IMR-90 (cell line): Measurements from ENCODE around the gene NUCB1. TPM values are rescaled to one million over a fixed set of nuclear protein-coding genes. Genes with fewer than 3 reads are reported as not detected.

Experiments
- ATAC-seq: fragments of 200-7000 bp; cut with Tn5 transposase; 2 replicates; pipeline ENCODE4 v1.9.1; 2020; ENCODE audit warnings: low read depth, mild to moderate bottlenecking, moderate library complexity
- BruUV-seq: library from RNA; stranded (reverse); fragments of 400-500 nt; replicated peaks from 2 replicates; lab custom pipeline; 2021; lab: Mats Ljungman, UMichigan
- CTCF ChIA-PET: fragments of 300-600 bp; formaldehyde crosslinking; extraction: SDS; loops from one replicate; lab custom pipeline; 2021; ENCODE audit warnings: antibody characterized with exemption; lab: Yijun Ruan, JAX
- POLR2A ChIA-PET: fragments of 300-600 bp; sonication (Branson Sonifier 250); formaldehyde crosslinking; loops from one replicate; lab custom pipeline; 2022; ENCODE audit warnings: antibody characterized with exemption; ENCODE audit not compliant: unreplicated experiment; lab: Charles Lee
- DNase-seq: peaks from one replicate; pipeline ENCODE4 v3.0.0; 2013
- H2AFZ ChIP-seq: replicated peaks from 2 replicates; pipeline ENCODE3; 2013; ENCODE audit warnings: low read length, mild to moderate bottlenecking; ENCODE audit not compliant: poor library complexity
- H2AK5ac ChIP-seq: 2 replicates; pipeline ENCODE4 v1.6.1; 2013; ENCODE audit warnings: low read depth, low read length, inconsistent platforms
- H2AK9ac ChIP-seq: replicated peaks from 2 replicates; pipeline ENCODE3; 2013; ENCODE audit warnings: mild to moderate bottlenecking, low read depth, low read length, moderate library complexity; ENCODE audit not compliant: poor library complexity
- H2BK120ac ChIP-seq: 2 replicates; pipeline ENCODE4 v1.6.1; 2013; ENCODE audit warnings: low read depth, low read length, inconsistent platforms
- H2BK15ac ChIP-seq: 3 replicates; pipeline ENCODE4 v1.6.1; 2013; ENCODE audit warnings: low read depth, low read length, inconsistent platforms
- H2BK20ac ChIP-seq: 2 replicates; pipeline ENCODE4 v1.6.1; 2013; ENCODE audit warnings: low read depth, mild to moderate bottlenecking, inconsistent platforms, low read length, moderate library complexity
- H2BK5ac ChIP-seq: 2 replicates; pipeline ENCODE4 v1.6.1; 2013; ENCODE audit warnings: mild to moderate bottlenecking, low read depth, low read length, inconsistent platforms; ENCODE audit not compliant: poor library complexity, severe bottlenecking
- H3K14ac ChIP-seq: replicated peaks from 2 replicates; pipeline ENCODE4 v1.6.1; 2013; ENCODE audit warnings: low read depth, low read length, inconsistent platforms
- H3K18ac ChIP-seq: 2 replicates; pipeline ENCODE4 v1.6.1; 2013; ENCODE audit warnings: low read depth, low read length, control low read depth
- H3K23ac ChIP-seq: 2 replicates; pipeline ENCODE4 v1.6.1; 2013; ENCODE audit warnings: low read depth, low read length, inconsistent platforms
- H3K27ac ChIP-seq: 2 replicates; pipeline ENCODE4 v1.5.1; 2013; ENCODE audit warnings: mild to moderate bottlenecking, control low read depth, low read length; ENCODE audit not compliant: insufficient read depth
- H3K27me3 ChIP-seq: 2 replicates; pipeline ENCODE4 v1.6.1; 2013; ENCODE audit warnings: low read length; ENCODE audit not compliant: control insufficient read depth, insufficient read depth
- H3K36me3 ChIP-seq: 2 replicates; pipeline ENCODE4 v1.6.1; 2013; ENCODE audit warnings: low read length, mixed read lengths; ENCODE audit not compliant: control insufficient read depth, insufficient read depth
- H3K4ac ChIP-seq: 2 replicates; pipeline ENCODE4 v1.6.1; 2013; ENCODE audit warnings: low read depth, low read length, inconsistent platforms
- H3K4me1 ChIP-seq: 2 replicates; pipeline ENCODE4 v1.6.1; 2013; ENCODE audit warnings: low read length, mixed read lengths; ENCODE audit not compliant: control insufficient read depth, insufficient read depth
- H3K4me2 ChIP-seq: 2 replicates; pipeline ENCODE4 v1.6.1; 2013; ENCODE audit warnings: low read depth, mild to moderate bottlenecking, control low read depth, low read length, moderate library complexity
- H3K4me3 ChIP-seq: 2 replicates; pipeline ENCODE4 v1.5.1; 2013; ENCODE audit warnings: low read depth, mild to moderate bottlenecking, control low read depth, low read length, moderate library complexity; ENCODE audit not compliant: insufficient read depth
- H3K56ac ChIP-seq: 2 replicates; pipeline ENCODE4 v1.6.1; 2013; ENCODE audit warnings: low read length, inconsistent platforms; ENCODE audit not compliant: insufficient read depth; ENCODE audit errors: extremely low read depth
- H3K79me1 ChIP-seq, 2 experiments: 2 replicates each; pipeline ENCODE4 v1.6.1; 2013; ENCODE audit warnings: low read length in 2 of 2, inconsistent platforms in 1 of 2, low read depth in 1 of 2
- H3K9ac ChIP-seq: 2 replicates; pipeline ENCODE4 v1.6.1; 2013; ENCODE audit warnings: low read depth, low read length, control low read depth
- H3K9me1 ChIP-seq: 2 replicates; pipeline ENCODE4 v1.6.1; 2013; ENCODE audit warnings: low read length, inconsistent platforms; ENCODE audit not compliant: insufficient read depth
- H3K9me3 ChIP-seq: 2 replicates; pipeline ENCODE4 v1.6.1; 2013; ENCODE audit warnings: low read length; ENCODE audit not compliant: control insufficient read depth, insufficient read depth
- H4K20me1 ChIP-seq: 2 replicates; pipeline ENCODE4 v1.6.1; 2013; ENCODE audit warnings: low read length, inconsistent platforms; ENCODE audit not compliant: insufficient read depth
- H4K5ac ChIP-seq: 2 replicates; pipeline ENCODE4 v1.6.1; 2013; ENCODE audit warnings: mild to moderate bottlenecking, low read depth, low read length, control low read depth
- H4K8ac ChIP-seq, 2 experiments: 2 replicates each; pipeline ENCODE4 v1.6.1; 2013; ENCODE audit warnings: low read depth in 2 of 2, low read length in 2 of 2, control low read depth in 1 of 2, inconsistent platforms in 1 of 2
- H4K91ac ChIP-seq: 2 replicates; pipeline ENCODE4 v1.6.1; 2013; ENCODE audit warnings: low read depth, low read length, inconsistent platforms; ENCODE audit not compliant: insufficient read depth
- CEBPB ChIP-seq: IDR thresholded peaks from 2 replicates; pipeline ENCODE4 v1.6.1; 2012; ENCODE audit warnings: low read depth, low read length, improper control_type of control experiment
- FOS ChIP-seq: fragments of 150-350 bp; IDR thresholded peaks from 2 replicates; pipeline ENCODE4 v1.6.1; 2016; ENCODE audit warnings: low read depth, low read length
- MAZ ChIP-seq: IDR thresholded peaks from 2 replicates; pipeline ENCODE4 v1.6.1; 2012; ENCODE audit warnings: low read depth, mild to moderate bottlenecking, low read length, improper control_type of control experiment, moderate library complexity, borderline replicate concordance
- RCOR1 ChIP-seq: IDR thresholded peaks from 2 replicates; pipeline ENCODE4 v1.6.1; 2012; ENCODE audit warnings: mild to moderate bottlenecking, low read length, improper control_type of control experiment; ENCODE audit not compliant: insufficient replicate concordance
- WGBS, 2 experiments: methylation state at CpG; one replicate each; pipeline versions ENCODE4 v1.1.5 to v1.1.7; 2013; ENCODE audit warnings: missing lambda C conversion rate in 2 of 2; ENCODE audit not compliant: insufficient read length in 1 of 2; ENCODE audit errors: extremely low coverage in 2 of 2; 5-methylcytosine and 5-hydroxymethylcytosine counted together
- dilution Hi-C: fragments of 300-500 bp; cut with HindIII; formaldehyde crosslinking; loops from one replicate; pipeline ENCODE4 v1.14.3; 2018; ENCODE audit warnings: low sequenced_read_pairs; ENCODE audit not compliant: unreplicated experiment
- in situ Hi-C: fragments of 300-500 bp; cut with MboI; formaldehyde crosslinking; loops from 3 replicates; pipeline ENCODE4 v1.14.3; 2019; ENCODE audit warnings: low sequenced_read_pairs, inconsistent platforms, mixed read lengths
- intact Hi-C: fragments of 100-400 bp; cut with micrococcal nuclease; formaldehyde crosslinking; loops from 2 replicates; pipeline ENCODE4 v1.10.0; 2022
- polyA plus RNA-seq, 3 experiments: library from polyadenylated mRNA; depleted of rRNA; stranded (reverse); fragments of >200 nt; gene quantifications; 2 replicates each; pipeline ENCODE4 v1.2.3, GENCODE V29; 2012; ENCODE audit warnings: low replicate concordance in 1 of 3
- total RNA-seq: library from RNA; depleted of rRNA; stranded (reverse); fragments of >200 nt; gene quantifications from 2 replicates; pipeline ENCODE4 v1.2.3, GENCODE V29; 2012

Gene NUCB1
- total and polyA plus RNA-seq, 2 of the 4 experiments (the other 2 are of a cell fraction) = 37.3 to 253 TPM

DNA sequence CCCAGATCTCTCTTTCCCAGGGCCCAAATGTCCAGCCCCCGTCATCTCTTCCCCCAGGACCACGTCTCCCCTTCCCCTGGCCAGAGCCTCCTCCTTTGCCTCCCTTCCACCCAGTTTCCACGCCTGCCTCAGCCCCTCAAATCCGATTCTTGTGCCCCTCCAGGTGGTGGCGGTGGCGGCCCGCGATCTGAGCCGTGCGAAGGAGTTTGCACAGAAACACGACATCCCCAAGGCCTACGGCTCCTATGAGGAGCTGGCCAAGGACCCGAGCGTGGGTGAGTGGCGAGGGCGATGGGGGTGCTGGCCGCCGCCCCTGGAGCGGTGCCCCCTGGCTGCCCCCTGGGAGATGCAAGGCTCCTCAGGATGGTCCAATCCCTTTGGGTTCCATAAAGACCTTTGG is 34.7 kb downstream of the NUCB1 start:
- CTCF ChIA-PET = no interaction called here

More for the DNA sequence above, 34.7 kb downstream of the NUCB1 start:
- no peak overlapping the region for H3K9ac ChIP-seq
- no peak overlapping the region for H3K14ac ChIP-seq
- no peaks in the 10 kb centered on the region for H4K20me1 ChIP-seq
- H3K56ac ChIP-seq = no peak overlapping the region
- DNase-seq (no peak), ATAC-seq (no peak)
- H2AFZ ChIP-seq = no peak overlapping the region
- no peak overlapping the region for H4K5ac ChIP-seq
- no peak overlapping the region for H2AK9ac ChIP-seq
- no peak overlapping the region for H2BK20ac ChIP-seq
- no peak overlapping the region for H2BK120ac ChIP-seq
- POLR2A ChIA-PET = no interaction called here
- 90% methylated on average over 15 of the region's 19 CpGs; no CpG with 5 or more reads in 1 of the 2 experiments for WGBS, 2 experiments
- H3K4ac ChIP-seq = no peak overlapping the region
- H3K9me3 ChIP-seq = no peaks in the 10 kb centered on the region
- no peaks in the 10 kb centered on the region for H3K27me3 ChIP-seq
- H3K79me1 ChIP-seq = no peaks in the 10 kb centered on the region; a peak in 1 of 4 replicates
- no peak overlapping the region for H2AK5ac ChIP-seq
- H3K4me3 ChIP-seq = no peak overlapping the region
- H4K91ac ChIP-seq = no peak overlapping the region
- H3K4me2 ChIP-seq = no peak overlapping the region
- H3K4me1 ChIP-seq = no peaks in the 10 kb centered on the region
- H4K8ac ChIP-seq = no peak overlapping the region
- H3K9me1 ChIP-seq = no peaks in the 10 kb centered on the region
- H3K23ac ChIP-seq = no peak overlapping the region
- in situ Hi-C loops (no loop called here), intact Hi-C loops (no loop called here), dilution Hi-C loops (no loop called here)
- TF ChIP-seq RCOR1 (no peak), FOS (no peak), MAZ (no peak), CEBPB (no peak)
- BruUV-seq = no TSS peak
- no peak overlapping the region for H2BK15ac ChIP-seq
- H3K36me3 ChIP-seq = no peaks in the 10 kb centered on the region
- no peak overlapping the region for H3K18ac ChIP-seq
- H2BK5ac ChIP-seq = no peak overlapping the region
- no peak overlapping the region for H3K27ac ChIP-seq
